ENCODE data around the gene ADAMTS7.
"Not testable (repeated sequence)": the region's sequence is repeated elsewhere in the genome, so short reads cannot be mapped to it uniquely, and the experiment has no call there.

ADAMTS7 gene

GRCh38 chr15:78775472-78775871, 35.8 kb downstream of the ADAMTS7 start (continued):
- TF ChIP-seq RBAK (tag by site-specific recombination; IDR thresholded peaks at IDR 0.05) (no peak), ZNF24 (tag by site-specific recombination; IDR thresholded peaks at IDR 0.05) (no peak), ZNF19 (tag by site-specific recombination; IDR thresholded peaks at IDR 0.05; ENCODE audit: low read depth) (no peak), ZNF211 (tag by site-specific recombination; IDR thresholded peaks at IDR 0.05; ENCODE audit: low read depth) (no peak), ZBTB7A (tag by site-specific recombination; IDR thresholded peaks at IDR 0.05; ENCODE audit: low read depth) (no peak)
- TF ChIP-seq, protein P1, sequence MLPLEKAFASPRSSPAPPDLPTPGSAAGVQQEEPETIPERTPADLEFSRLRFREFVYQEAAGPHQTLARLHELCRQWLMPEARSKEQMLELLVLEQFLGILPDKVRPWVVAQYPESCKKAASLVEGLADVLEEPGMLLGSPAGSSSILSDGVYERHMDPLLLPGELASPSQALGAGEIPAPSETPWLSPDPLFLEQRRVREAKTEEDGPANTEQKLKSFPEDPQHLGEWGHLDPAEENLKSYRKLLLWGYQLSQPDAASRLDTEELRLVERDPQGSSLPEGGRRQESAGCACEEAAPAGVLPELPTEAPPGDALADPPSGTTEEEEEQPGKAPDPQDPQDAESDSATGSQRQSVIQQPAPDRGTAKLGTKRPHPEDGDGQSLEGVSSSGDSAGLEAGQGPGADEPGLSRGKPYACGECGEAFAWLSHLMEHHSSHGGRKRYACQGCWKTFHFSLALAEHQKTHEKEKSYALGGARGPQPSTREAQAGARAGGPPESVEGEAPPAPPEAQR (tag by site-specific recombination; IDR thresholded peaks at IDR 0.05) = no peak
- TF ChIP-seq, protein P2, sequence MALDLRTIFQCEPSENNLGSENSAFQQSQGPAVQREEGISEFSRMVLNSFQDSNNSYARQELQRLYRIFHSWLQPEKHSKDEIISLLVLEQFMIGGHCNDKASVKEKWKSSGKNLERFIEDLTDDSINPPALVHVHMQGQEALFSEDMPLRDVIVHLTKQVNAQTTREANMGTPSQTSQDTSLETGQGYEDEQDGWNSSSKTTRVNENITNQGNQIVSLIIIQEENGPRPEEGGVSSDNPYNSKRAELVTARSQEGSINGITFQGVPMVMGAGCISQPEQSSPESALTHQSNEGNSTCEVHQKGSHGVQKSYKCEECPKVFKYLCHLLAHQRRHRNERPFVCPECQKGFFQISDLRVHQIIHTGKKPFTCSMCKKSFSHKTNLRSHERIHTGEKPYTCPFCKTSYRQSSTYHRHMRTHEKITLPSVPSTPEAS (tag by site-specific recombination; IDR thresholded peaks at IDR 0.05) = no peak

DNA sequence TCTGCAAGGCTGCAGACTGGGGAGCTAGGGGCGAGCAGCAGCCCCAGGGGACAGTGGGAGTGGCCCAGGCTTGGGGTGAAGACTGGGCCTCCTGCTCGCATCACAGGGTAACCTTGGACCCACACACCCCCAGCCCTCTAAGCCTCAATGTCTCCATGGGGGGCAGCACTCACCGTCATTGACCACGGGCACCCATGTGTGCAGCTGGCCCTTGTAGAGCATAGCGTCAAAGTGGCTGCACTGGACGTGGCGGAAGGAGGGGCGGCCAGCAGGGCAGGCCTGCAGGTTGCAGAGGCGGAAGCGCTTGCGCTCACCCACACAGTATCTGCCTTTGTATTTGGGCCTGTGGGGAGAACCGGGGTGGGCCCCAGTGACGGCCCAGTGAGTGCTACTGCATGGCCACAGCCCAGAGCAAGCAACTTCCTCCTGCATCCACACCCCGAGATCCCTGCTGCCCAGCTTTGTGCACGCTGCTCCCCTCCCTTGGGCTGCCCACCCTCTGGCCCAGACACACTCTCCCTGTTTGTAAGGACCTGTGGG, 36.7 kb downstream of the ADAMTS7 start:
- H3K4me3 ChIP-seq (ENCODE audit: low read depth, low read length); H3K36me3 ChIP-seq (ENCODE audit: control insufficient read depth in 2 of 2, insufficient read depth in 1 of 2, low read length in 2 of 2); H3K27ac ChIP-seq (ENCODE audit: extremely low read depth, low read depth, low read length); CTCF ChIA-PET; H3K9me3 ChIP-seq (ENCODE audit: control insufficient read depth, insufficient read depth, low read depth, low read length); H3K4me1 ChIP-seq (ENCODE audit: control insufficient read depth, insufficient read depth, low read length); POLR2A ChIA-PET: not testable (repeated sequence)

GRCh38 chr15:78773765-78774450, 37.4 kb downstream of the ADAMTS7 start:
- H3K9me3 ChIP-seq (ENCODE audit: control insufficient read depth, insufficient read depth, low read depth, low read length); POLR2A ChIA-PET; H3K4me3 ChIP-seq (ENCODE audit: low read depth, low read length); H3K27ac ChIP-seq (ENCODE audit: extremely low read depth, low read depth, low read length); H3K4me1 ChIP-seq (ENCODE audit: control insufficient read depth, insufficient read depth, low read length); CTCF ChIA-PET; H3K36me3 ChIP-seq (ENCODE audit: control insufficient read depth in 2 of 2, insufficient read depth in 1 of 2, low read length in 2 of 2): not testable (repeated sequence)

DNA sequence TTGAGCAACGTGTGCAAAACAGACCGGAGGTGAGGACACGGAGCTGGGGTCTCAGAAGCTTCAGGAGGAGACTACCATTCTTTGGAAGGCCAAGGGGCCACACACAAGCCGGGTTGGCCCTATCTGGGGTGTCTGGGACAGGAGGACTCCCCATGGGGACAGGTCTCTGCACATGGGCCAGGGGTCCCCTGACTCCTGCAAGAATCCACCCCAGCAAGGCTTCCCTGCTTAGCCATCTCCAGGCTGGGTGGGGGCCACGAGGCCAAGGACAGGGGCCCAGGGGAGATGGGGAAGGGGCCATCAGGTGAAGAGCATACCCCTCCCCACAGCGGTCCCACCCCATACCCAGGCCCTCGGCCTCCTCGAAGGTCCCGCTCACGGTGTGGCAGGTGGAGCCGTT, 38.5 kb downstream of the ADAMTS7 start:
- CTCF ChIA-PET = no interaction called here

GRCh38 chr15:78771436-78772000, 39.7 kb downstream of the ADAMTS7 start:
- H3K27ac ChIP-seq (ENCODE audit: extremely low read depth, low read depth, low read length); H3K9me3 ChIP-seq (ENCODE audit: control insufficient read depth, insufficient read depth, low read depth, low read length); H3K4me3 ChIP-seq (ENCODE audit: low read depth, low read length); H3K4me1 ChIP-seq (ENCODE audit: control insufficient read depth, insufficient read depth, low read length); H3K36me3 ChIP-seq (ENCODE audit: control insufficient read depth in 2 of 2, insufficient read depth in 1 of 2, low read length in 2 of 2): not testable (repeated sequence)
- POLR2A ChIA-PET = interaction anchor here (0.6 kb wide), 1 partner anchor 518 kb away, joined by 3 read pairs; no protein-coding TSS in a partner anchor
- CTCF ChIA-PET = interaction anchor here (1.5 kb wide), 1 partner anchor 37 kb away, joined by 4 read pairs; no protein-coding TSS in a partner anchor

More for the DNA sequence above, 38.5 kb downstream of the ADAMTS7 start:
- POLR2A ChIA-PET = no interaction called here
- Histone ChIP-seq H3K4me3 (ENCODE audit: low read depth, low read length) (no peak overlapping the region), H3K9me3 (ENCODE audit: control insufficient read depth, insufficient read depth, low read depth, low read length) (no peaks in the 10 kb centered on the region), H3K27ac (ENCODE audit: extremely low read depth, low read depth, low read length) (no peak overlapping the region), H3K4me1 (ENCODE audit: control insufficient read depth, insufficient read depth, low read length) (no peaks in the 10 kb centered on the region), H3K36me3 (ENCODE audit: control insufficient read depth in 2 of 2, insufficient read depth in 1 of 2, low read length in 2 of 2) (no peaks in the 10 kb centered on the region)
- no peak for TF ChIP-seq ZNF600 (tag by site-specific recombination; IDR thresholded peaks at IDR 0.05)

DNA sequence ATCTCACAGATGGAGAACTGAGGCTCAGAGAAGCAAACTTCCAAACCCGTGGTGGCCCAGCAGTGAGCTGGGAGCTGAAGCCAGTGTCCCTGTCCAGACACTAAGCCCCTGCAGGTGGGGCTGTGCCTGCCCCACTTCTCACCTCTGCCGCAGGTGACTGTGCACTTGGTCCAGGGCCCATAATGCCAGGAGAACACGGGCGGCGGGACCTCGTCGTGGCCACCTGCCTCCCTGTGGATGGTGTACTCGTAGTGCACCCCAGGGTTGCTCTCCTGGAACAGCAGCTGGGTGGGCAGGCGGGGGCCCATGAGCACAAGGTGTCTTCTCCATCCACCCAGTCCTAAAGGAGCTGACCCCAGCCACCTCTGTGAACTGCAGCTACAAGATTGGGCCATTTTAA, 40.2 kb downstream of the ADAMTS7 start:
- POLR2A ChIA-PET = interaction anchor here (0.6 kb wide), 1 partner anchor 519 kb away, joined by 3 read pairs; no protein-coding TSS in a partner anchor
- CTCF ChIA-PET = interaction anchor here (1.5 kb wide), 1 partner anchor 37 kb away, joined by 4 read pairs; no protein-coding TSS in a partner anchor

DNA sequence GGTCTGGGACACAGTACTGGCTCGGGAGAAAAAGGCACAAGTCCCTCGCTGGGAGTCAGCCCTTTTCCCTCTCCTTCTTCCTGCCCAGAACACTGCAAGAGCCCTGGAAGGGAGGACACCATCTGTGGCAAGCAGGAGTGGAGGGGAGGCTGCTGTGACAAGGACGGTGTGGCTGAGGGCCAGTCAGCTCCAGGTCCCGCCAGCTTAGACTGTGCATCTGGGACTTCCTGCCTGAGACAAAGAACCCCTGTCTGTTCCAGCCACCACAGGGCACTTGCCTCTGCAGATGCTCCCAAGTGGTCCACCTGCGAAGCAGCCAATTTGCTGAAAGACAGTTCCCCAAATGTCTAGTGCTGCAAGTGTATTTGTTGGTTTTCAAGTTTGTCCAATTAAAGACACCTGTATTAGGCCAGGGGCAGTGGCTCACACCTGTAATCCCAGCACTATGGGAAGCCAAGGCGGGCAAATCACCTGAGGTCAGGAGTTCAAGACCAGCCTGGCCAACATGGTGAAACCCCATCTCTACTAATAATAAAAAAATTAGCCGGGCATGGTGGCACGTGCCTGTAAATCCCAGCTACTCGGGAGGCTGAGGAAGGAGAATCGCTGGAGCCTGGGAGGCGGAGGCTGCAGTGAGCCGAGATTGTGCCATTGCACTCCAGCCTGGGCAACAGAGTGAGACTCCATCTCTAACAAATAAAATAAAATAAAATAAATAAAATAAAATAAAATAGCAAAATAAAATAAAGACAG, 41.6 kb downstream of the ADAMTS7 start:
- H3K4me3 ChIP-seq (ENCODE audit: low read depth, low read length); H3K27ac ChIP-seq (ENCODE audit: extremely low read depth, low read depth, low read length); H3K9me3 ChIP-seq (ENCODE audit: control insufficient read depth, insufficient read depth, low read depth, low read length); POLR2A ChIA-PET; H3K36me3 ChIP-seq (ENCODE audit: control insufficient read depth in 2 of 2, insufficient read depth in 1 of 2, low read length in 2 of 2); H3K4me1 ChIP-seq (ENCODE audit: control insufficient read depth, insufficient read depth, low read length): not testable (repeated sequence)
- CTCF ChIA-PET = interaction anchor here (1.5 kb wide), 1 partner anchor 38 kb away, joined by 4 read pairs; no protein-coding TSS in a partner anchor

More for the DNA sequence above, 40.2 kb downstream of the ADAMTS7 start:
- H3K4me3 ChIP-seq (ENCODE audit: low read depth, low read length); H3K36me3 ChIP-seq (ENCODE audit: control insufficient read depth in 2 of 2, insufficient read depth in 1 of 2, low read length in 2 of 2); H3K9me3 ChIP-seq (ENCODE audit: control insufficient read depth, insufficient read depth, low read depth, low read length); H3K4me1 ChIP-seq (ENCODE audit: control insufficient read depth, insufficient read depth, low read length); H3K27ac ChIP-seq (ENCODE audit: extremely low read depth, low read depth, low read length): not testable (repeated sequence)
